GM10266 (cell line): ENCODE measurements around the gene SPOCK3.

Source experiments
- DNase-seq: peaks from one replicate; pipeline ENCODE4 v3.0.0; 2012; ENCODE audit errors: extremely low spot score
- TF ChIP-seq, protein P1 (sequence below): IDR thresholded peaks from 2 replicates; pipeline ENCODE4 v1.5.1; 2012; ENCODE audit warnings: mild to moderate bottlenecking, low read depth; ENCODE audit not compliant: control insufficient read depth, insufficient read depth; ENCODE audit errors: missing control alignments

Gene SPOCK3

DNA sequence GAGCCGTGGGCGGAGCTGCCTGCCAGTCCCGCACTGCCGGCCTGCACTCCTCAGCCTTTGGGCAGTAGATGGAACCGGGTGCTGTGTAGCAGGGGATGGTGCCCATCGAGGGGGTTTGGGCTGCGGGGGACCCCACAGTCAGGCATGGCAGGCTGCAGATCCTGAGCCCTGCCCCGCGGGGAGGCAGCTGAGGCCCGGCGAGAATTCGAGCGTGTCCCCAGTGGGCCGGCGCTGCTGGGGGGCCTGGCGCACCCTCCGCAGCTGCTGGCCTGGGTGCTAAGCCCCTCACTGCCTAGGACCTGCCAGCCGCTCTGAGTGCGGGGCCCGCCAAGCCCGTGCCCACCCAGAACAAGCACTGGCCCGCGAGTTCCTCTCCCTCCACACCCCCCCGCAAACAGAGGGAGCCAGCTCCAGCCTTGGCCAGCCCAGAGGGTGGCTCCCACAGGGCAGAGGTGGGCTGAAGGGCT, 391.5 kb downstream of the SPOCK3 start:
- TF ChIP-seq, protein P1, sequence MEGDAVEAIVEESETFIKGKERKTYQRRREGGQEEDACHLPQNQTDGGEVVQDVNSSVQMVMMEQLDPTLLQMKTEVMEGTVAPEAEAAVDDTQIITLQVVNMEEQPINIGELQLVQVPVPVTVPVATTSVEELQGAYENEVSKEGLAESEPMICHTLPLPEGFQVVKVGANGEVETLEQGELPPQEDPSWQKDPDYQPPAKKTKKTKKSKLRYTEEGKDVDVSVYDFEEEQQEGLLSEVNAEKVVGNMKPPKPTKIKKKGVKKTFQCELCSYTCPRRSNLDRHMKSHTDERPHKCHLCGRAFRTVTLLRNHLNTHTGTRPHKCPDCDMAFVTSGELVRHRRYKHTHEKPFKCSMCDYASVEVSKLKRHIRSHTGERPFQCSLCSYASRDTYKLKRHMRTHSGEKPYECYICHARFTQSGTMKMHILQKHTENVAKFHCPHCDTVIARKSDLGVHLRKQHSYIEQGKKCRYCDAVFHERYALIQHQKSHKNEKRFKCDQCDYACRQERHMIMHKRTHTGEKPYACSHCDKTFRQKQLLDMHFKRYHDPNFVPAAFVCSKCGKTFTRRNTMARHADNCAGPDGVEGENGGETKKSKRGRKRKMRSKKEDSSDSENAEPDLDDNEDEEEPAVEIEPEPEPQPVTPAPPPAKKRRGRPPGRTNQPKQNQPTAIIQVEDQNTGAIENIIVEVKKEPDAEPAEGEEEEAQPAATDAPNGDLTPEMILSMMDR: no peak
- no peak for DNase-seq

DNA sequence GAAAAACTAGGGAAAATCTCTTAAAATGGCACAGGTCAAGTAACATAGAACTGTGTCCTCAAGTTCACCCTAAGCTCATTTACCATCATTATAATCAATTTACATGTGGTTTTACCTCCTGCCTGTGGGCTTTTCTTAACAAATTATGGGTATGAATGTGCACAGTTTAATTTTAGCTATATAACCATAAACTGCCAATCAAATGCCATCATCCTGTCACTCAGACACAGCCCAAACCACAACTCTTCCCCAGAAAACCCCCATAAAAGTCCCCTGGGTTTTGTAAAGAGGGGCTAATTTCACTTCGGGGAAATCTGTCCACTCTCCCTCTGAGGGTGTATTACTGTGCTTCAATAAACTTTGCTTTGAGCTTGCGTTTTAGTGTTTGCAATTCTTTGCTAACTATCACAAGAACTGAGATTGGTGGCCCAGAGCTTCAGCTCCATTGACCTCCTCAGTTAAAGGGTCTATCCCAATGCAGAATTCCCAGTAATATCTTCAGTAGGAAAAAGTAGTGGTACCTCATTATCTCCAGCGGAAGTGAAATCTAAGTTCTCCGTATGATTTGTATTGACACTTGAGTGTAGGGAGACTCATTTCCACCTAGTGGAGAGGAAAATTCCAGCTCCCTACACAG, 394.6 kb downstream of the SPOCK3 start:
- peak; percentile 74 for DNase-seq

DNA sequence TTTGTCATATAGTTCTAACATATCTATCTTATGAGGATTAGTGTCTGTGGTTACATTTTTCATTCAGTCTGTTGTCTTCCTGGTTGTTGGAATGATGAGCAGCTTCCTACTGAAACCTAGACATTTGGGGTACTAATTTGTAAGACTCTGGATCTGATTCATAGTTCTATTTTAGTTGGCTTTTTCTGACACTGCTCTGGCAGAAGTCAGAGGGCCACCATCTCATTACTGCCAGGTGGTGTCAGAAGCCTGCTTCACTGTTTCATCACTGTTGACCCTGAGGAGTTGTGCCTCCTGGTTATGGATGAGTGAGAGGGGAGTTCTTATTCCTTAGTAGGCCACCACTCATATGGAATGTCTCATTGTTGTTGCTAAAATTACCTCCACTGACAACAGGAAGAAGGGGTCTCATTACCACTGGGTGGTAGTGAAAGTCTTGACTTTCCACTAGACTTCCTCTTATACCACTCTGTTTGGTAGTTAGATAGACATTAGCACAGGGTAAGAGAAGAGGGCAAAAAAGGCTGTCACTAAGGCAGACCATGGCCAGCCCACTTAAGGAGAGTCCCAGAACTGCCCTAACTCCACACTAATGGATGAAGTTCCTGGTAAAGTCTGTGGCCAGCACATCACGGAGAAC, 395.2 kb downstream of the SPOCK3 start:
- TF ChIP-seq, protein P1: no peak
- peak; percentile 25 for DNase-seq

More for the DNA sequence above, 394.6 kb downstream of the SPOCK3 start:
- TF ChIP-seq, protein P1: no peak

DNA sequence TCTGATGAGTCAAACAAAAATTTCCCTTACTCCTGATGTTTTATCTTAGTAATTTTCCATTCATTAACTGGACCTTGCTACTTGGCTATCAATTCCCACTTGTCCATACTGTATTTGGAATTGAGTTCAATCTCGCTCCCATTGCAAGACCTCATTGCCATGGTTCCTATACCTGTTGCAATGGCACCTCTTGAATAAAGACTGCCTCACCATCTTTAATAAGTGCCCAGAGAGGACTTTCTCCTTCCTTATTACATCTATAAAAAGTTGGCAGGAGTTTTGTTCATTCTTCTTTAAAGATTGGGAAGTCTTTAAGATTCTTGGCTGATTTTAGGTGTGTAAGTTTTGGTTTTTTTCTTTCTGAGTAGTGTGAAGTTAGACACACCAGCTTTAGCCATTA, 397.4 kb downstream of the SPOCK3 start:
- DNase-seq: no peak
- TF ChIP-seq, protein P1: no peak

DNA sequence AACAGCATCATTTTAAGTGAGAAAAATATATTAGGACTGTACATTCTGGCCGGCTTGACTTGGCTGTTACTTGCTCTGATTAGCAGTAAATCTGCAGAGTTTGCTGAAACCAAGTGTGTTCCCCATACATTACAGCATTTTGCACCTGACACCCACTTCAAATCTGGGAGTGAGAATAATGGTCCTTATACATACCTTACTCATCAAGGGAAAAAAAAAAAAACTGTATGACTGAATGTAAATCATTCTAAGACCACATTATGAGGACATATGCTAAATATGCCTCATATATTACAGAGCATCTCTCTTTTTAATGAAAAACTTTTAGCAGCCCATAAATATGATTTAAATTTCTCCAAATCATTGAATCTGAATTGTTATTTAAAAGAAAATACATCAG, 406.7 kb downstream of the SPOCK3 start:
- no peak for DNase-seq
- TF ChIP-seq, protein P1: no peak

DNA sequence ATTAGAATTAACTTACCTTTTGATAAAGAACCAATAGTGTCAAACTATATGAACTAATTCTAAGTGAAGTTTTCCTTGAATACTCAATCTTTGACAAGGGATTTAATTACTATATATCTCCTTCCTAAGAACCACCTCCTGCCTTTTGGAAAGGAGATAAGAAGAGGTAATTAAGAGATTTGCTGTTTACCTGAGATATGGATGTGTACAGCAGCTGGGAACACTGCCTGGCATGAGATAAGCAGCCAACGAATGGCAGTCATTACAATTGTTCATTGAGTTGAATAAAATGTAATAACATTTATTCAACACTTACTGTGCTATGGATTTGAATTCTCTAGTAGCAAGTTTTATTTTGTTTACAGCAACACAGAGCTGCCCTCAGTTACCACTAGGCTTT, 407.1 kb downstream of the SPOCK3 start:
- TF ChIP-seq, protein P1: no peak
- no peak for DNase-seq

DNA sequence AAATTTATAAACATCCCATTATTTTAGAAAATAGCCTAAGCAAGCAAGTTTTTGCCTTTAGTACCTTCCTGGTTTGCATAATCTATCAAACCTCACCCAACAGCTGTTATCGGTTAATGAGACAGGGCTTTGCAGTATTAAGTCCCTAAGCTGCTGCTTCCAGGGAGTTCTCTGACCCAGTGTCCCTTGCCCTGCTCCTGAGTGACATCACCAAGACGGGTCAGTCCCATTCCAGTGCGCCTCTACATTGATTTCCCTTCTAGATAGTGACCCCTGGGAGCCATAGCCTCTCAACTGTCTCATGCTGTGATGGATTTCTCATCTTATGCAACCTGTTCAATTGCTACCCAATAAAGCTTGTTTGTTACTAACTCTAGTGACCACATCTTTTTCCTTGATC, 410.4 kb downstream of the SPOCK3 start:
- DNase-seq: no peak
- TF ChIP-seq, protein P1: no peak
